Large intestine (tissue), 3 donors: ENCODE data around the gene NFKBIA. TPM values are rescaled to one million over a fixed set of nuclear protein-coding genes. Genes with fewer than 3 reads are reported as not detected.

ENCODE experiments used
- DNase-seq, 2 donors: peaks; one replicate each; pipeline versions ENCODE4 v3.0.0 to v3.0.0-alpha.2; 2013
- H3K27ac ChIP-seq: one replicate; pipeline ENCODE4 v1.5.1; 2013; ENCODE audit warnings: low read length
- H3K27me3 ChIP-seq: 2 replicates; pipeline ENCODE4 v1.6.1; 2013; ENCODE audit warnings: low read length; ENCODE audit not compliant: control insufficient read depth, insufficient read depth
- H3K36me3 ChIP-seq: 2 replicates; pipeline ENCODE4 v1.6.1; 2013; ENCODE audit warnings: low read length; ENCODE audit not compliant: control insufficient read depth, insufficient read depth
- H3K4me1 ChIP-seq: one replicate; pipeline ENCODE4 v1.6.1; 2013; ENCODE audit warnings: low read length; ENCODE audit not compliant: control insufficient read depth, insufficient read depth
- H3K4me3 ChIP-seq: one replicate; pipeline ENCODE4 v1.5.1; 2013; ENCODE audit warnings: low read length
- H3K9me3 ChIP-seq: one replicate; pipeline ENCODE4 v1.6.1; 2013; ENCODE audit warnings: mild to moderate bottlenecking, low read depth, low read length, moderate library complexity; ENCODE audit not compliant: control insufficient read depth
- WGBS: methylation state at CpG from one replicate; pipeline ENCODE4 v1.1.5; 2013; ENCODE audit warnings: low lambda C conversion rate; ENCODE audit not compliant: insufficient coverage; 5-methylcytosine and 5-hydroxymethylcytosine counted together
- polyA plus RNA-seq: library from polyadenylated mRNA; unstranded; fragments of 120-200 nt; gene quantifications from one replicate; pipeline ENCODE4 v1.2.1, GENCODE V29; 2013

NFKBIA gene
- polyA plus RNA-seq, 1 donor: 118 TPM

DNA sequence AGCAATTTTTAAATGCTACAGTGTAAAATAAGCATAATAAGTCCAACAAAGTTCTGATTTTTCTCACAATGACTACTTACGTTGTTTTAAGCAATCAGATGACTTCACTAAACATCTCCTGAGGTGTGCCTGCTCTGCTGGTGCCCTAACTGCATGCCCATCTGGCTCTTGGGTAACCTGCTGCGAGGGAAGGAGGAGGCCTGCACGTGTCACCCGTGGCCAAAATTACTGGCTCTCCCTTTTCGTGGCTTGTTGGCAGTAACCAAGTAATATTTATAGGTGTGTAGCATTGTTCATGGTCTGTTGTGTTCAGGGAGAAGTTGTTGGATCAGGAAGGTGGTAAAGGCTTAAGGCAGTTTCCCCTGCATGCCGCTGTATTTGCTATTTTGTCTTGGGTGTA, 6.3 kb upstream of the NFKBIA start:
- H3K27me3 ChIP-seq: no peaks in the 10 kb centered on the region
- H3K27ac ChIP-seq: no peak overlapping the region
- H3K36me3 ChIP-seq: no peaks in the 10 kb centered on the region
- no peak overlapping the region for H3K4me3 ChIP-seq
- no peaks in the 10 kb centered on the region for H3K9me3 ChIP-seq
- no peak for DNase-seq
- WGBS: no CpG with 5 or more reads among the region's 6 CpGs
- peaks cover 7% of the 10 kb centered on the region for H3K4me1 ChIP-seq

DNA sequence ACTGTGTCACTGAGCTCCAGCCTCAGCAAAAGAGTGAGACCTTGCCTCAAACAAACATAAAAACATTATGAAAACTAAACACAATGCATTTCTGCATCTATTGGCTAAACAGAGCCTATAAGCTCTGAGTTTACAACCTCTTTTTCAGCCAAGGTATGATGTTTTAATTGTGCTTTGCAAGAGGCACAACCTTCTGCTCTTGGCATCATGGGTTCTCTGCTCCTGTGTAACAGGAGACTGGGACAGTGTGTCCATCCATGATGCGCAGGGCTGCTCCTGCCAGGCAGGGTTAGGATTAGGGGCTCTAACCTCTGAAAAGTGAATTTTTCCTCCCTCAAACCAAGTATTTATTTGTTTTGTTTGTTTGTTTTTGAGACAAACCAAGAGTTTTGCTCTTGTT, 5.0 kb upstream of the NFKBIA start:
- no CpG with 5 or more reads among the region's 1 CpG for WGBS
- H3K4me3 ChIP-seq: no peak overlapping the region

DNA sequence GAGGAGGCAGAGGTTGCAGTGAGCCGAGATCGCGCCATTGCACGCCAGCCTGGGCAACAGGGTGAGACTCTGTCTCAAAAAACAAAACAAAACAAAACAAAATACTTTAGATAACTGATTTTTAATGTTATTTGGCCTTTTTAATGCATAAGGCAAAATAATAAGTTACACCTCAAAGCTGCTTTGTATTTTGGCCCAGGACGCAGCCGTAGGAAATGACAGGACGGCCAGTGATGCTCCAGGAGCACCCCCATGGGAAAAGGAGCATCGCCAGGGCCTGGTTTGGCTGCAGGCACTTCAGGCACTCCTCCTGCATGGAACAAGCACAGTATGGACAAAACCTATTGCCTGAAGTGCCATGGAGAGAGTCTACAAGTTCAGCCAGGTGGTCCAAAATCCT, 3.5 kb upstream of the NFKBIA start:
- no peak for DNase-seq
- no peak overlapping the region for H3K4me3 ChIP-seq
- no CpG with 5 or more reads among the region's 8 CpGs for WGBS
- no peak overlapping the region for H3K27ac ChIP-seq
- H3K36me3 ChIP-seq: peaks cover 6% of the 10 kb centered on the region
- peaks cover 20% of the 10 kb centered on the region for H3K4me1 ChIP-seq
- H3K27me3 ChIP-seq: no peaks in the 10 kb centered on the region
- H3K9me3 ChIP-seq: no peaks in the 10 kb centered on the region

More for the DNA sequence above, 5.0 kb upstream of the NFKBIA start:
- Histone ChIP-seq H3K36me3 (no peaks in the 10 kb centered on the region), H3K9me3 (no peaks in the 10 kb centered on the region), H3K27me3 (no peaks in the 10 kb centered on the region), H3K4me1 (peaks cover 14% of the 10 kb centered on the region), H3K27ac (no peak overlapping the region)
- no peak for DNase-seq

DNA sequence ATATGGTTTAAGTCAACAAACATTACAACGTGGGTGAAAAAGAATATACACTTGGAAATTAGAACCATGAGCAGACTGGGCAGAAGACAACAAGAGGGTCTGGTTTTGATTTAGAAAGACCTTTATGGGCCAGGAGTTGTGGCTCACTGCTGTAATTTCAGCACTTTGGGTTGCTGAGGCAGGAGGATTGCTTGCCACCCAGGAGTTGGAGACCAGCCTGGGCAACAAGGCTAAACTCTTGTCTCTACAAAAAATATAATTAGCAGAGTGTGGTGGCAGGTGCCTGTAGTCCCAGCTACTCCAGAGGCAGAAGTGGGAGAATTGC, 2.7 kb upstream of the NFKBIA start:
- peaks cover 14% of the 10 kb centered on the region for H3K36me3 ChIP-seq
- no peak overlapping the region for H3K27ac ChIP-seq
- H3K9me3 ChIP-seq: no peaks in the 10 kb centered on the region
- H3K4me1 ChIP-seq: peaks cover 28% of the 10 kb centered on the region
- WGBS: no CpG with 5 or more reads among the region's 1 CpG
- no peak for DNase-seq
- H3K4me3 ChIP-seq: no peak overlapping the region
- no peaks in the 10 kb centered on the region for H3K27me3 ChIP-seq

DNA sequence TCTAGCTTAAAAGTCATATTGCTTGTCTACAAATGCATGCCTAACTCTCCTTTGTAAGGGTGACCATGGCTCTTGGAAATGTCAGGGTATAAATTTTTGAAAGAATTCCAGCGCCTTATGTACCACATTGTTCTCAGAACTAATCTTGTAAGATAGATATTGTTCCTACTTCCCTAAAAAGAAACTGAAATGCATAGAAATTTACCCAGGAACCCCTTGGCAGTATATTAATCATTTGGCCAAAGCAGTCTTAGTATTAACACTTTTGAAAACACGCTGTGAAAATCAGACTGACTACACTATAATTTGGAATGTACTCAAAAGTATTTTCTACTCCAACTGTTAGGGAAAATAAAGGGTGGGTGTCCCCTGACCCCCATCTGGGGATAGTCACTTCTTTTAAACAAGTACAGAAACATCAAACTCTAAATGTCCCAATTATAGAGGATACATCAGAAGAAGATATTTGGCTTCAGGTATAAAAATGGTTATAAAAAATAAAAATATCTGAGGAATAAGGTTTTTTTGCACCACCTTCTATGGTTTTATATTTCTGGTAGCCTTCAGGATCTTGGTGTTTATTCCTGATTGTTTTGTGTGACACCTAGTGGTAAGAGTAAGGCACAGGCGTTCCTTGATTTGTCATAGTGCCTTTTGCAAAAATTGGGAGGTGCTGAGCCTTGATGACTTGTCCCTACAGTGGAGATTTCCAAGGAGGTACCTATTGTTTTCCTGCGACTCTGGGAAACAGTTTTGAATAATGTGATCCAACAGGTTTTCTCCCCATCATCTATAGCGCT, 2.2 kb upstream of the NFKBIA start:
- no peaks in the 10 kb centered on the region for H3K27me3 ChIP-seq
- WGBS: no CpG with 5 or more reads among the region's 5 CpGs
- H3K27ac ChIP-seq: no peak overlapping the region
- peaks cover 19% of the 10 kb centered on the region for H3K36me3 ChIP-seq
- H3K4me1 ChIP-seq: peaks cover 33% of the 10 kb centered on the region
- H3K9me3 ChIP-seq: no peaks in the 10 kb centered on the region
- peak in 1 of 2 donors; percentile 43 for DNase-seq
- H3K4me3 ChIP-seq: no peak overlapping the region

DNA sequence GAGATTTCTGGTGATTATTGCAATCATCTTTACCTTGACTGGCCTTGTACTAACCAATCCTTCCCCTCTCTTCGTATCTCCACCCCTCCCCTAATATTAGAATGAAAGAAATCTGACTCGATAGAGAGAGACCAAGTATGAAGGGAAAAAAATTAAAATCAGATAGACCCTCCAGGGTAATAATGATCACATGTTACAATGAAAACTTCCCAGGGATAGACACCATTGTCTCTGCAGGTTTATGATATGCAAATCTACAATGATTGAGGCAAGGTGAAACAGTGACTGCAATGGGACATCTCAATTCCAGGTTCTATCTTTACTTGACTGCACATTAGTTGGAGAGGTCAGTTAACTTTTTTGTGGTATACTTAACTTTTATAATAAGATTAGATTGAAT, 1.5 kb upstream of the NFKBIA start:
- no CpG with 5 or more reads among the region's 2 CpGs for WGBS
- no peaks in the 10 kb centered on the region for H3K27me3 ChIP-seq
- H3K27ac ChIP-seq: peak overlapping the region; percentile 99
- DNase-seq: no peak
- H3K4me3 ChIP-seq: no peak overlapping the region
- peaks cover 37% of the 10 kb centered on the region for H3K4me1 ChIP-seq
- H3K36me3 ChIP-seq: peaks cover 26% of the 10 kb centered on the region
- H3K9me3 ChIP-seq: no peaks in the 10 kb centered on the region

DNA sequence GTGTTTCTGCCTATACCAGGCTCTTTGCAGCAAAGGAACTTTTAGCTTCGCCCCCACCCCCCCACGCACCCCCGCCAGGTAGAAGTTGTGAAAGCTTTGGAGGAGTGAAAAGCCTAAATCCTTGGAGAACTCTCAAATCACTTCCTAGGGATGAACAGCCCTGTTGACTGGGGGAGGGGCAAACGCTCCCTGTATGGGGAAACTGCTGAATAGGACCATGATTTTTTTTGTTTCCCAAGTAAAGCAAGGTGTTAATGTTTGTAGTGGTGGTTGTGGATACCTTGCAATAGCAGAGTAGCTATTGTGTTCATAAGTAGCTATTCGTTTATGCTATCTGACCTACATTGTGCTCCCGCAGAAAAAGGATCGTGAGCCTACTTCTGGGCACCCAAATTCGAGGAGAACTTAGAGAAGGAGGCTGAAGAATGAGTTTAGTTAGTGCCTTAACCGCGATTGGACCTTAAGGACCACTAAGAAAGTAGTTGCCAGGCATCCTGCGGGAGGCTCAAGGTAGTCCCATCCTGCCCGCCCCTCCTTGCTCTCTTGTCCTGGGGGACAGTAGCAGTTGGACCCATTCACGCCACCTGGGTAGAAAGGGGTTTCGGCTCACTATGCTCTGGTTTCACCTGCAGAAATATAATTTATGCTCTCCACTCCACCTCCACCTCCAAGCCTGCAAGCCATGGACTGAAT, 901 bp upstream of the NFKBIA start:
- Histone ChIP-seq H3K4me1 (peaks cover 37% of the 10 kb centered on the region), H3K27me3 (no peaks in the 10 kb centered on the region), H3K36me3 (peaks cover 32% of the 10 kb centered on the region), H3K27ac (peak overlapping the region; percentile 99), H3K4me3 (peak overlapping the region; percentile 95), H3K9me3 (no peaks in the 10 kb centered on the region)
- WGBS: 50% methylated on average over 1 of the region's 14 CpGs
- DNase-seq: no peak

DNA sequence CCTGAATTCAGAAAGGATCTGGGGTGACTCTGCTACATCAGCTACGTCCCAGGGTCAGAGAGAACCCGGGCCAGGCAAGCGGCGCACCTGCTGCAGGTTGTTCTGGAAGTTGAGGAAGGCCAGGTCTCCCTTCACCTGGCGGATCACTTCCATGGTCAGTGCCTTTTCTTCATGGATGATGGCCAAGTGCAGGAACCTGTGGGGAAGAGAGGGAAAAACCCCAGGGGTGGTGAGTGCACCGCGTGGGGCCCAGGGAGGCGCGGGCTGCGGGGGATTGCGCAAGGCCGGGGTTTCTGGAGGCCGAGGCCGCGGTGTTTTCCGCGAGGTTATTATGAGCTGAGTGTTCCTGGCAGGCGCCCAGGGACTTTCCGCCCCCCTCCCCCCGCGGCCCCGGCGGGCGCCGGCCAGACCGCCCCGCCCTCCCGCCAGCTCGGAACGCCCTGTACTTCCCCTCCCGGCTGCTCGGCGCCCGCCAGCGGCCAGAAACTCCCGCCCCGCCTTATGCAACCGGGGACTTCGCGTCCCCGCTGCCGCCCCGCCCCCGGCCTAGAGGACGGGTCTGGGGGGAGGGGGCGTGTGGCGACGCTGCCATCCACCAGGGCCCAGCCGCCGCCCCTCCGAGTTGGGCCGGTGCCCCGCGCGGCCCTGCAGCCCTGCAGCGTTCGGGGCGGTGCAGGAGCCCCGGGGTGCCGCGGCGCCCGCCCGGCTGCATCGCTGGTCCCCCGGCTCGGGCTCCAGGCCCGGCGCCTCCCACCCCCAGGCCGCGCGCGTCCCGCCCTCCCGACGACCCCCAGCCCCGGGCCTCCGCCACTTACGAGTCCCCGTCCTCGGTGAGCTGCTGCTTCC, 723 bp downstream of the NFKBIA start:
- no CpG with 5 or more reads among the region's 81 CpGs for WGBS
- no peaks in the 10 kb centered on the region for H3K27me3 ChIP-seq
- peak overlapping the region; percentile 99 for H3K27ac ChIP-seq
- peak; percentile 93 to 97 for DNase-seq
- peak overlapping the region; percentile 95 for H3K4me3 ChIP-seq
- peaks cover 43% of the 10 kb centered on the region for H3K36me3 ChIP-seq
- no peaks in the 10 kb centered on the region for H3K9me3 ChIP-seq
- H3K4me1 ChIP-seq: peaks cover 37% of the 10 kb centered on the region

DNA sequence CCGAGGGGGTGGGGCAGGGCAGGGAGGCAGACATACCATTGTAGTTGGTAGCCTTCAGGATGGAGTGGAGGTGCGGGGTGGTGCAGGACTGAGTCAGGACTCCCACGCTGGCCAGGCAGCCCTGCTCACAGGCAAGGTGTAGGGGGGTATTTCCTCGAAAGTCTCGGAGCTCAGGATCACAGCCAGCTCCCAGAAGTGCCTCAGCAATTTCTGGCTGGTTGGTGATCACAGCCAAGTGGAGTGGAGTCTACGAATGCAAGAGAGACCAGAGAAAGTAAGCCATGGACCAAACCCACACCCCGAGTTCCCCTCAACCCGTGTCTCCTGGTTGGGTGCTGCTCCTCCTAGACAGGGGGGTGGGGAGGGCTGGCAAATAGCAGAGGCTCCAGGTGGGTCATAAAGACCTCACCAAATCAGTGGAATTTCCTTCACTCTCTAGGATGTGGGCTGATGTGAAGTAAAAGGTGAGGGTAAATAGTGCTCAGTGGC, 1.4 kb downstream of the NFKBIA start:
- H3K9me3 ChIP-seq: no peaks in the 10 kb centered on the region
- no peaks in the 10 kb centered on the region for H3K27me3 ChIP-seq
- peak overlapping the region; percentile 96 for H3K27ac ChIP-seq
- peaks cover 37% of the 10 kb centered on the region for H3K4me1 ChIP-seq
- H3K4me3 ChIP-seq: peak overlapping the region; percentile 78
- DNase-seq: no peak
- WGBS: no CpG with 5 or more reads among the region's 8 CpGs
- peaks cover 43% of the 10 kb centered on the region for H3K36me3 ChIP-seq
